ENCODE results near the gene PYCARD.
A peak's percentile ranks its signal among the peaks of the same experiment; 100 is the strongest.
"Not testable (repeated sequence)": the region's sequence is repeated elsewhere in the genome, so short reads cannot be mapped to it uniquely, and the experiment has no call there.

The PYCARD gene

GRCh38 chr16:31181102-31181830 is 21.3 kb downstream of the PYCARD start:
- no peak for TF ChIP-seq CTCF (IDR thresholded peaks at IDR 0.05; ENCODE audit: borderline replicate concordance, control extremely low read depth, extremely low read depth, insufficient read depth, missing control alignments)
- in situ Hi-C loops (cut with MboI; ENCODE audit: low sequenced_read_pairs, unreplicated experiment): loop anchor here (25.0 kb wide), 1 partner anchor 181 kb away; the partner anchor contains the start of gene ITGAX
- DNase-seq (ENCODE audit: low spot score): no peak

GRCh38 chr16:31179747-31180459 is 22.7 kb downstream of the PYCARD start, which contains the start of gene FUS:
Gene FUS (plus strand): TSS chr16:31180139. CDS start chr16:31180215, 76 bp downstream.
- TF ChIP-seq CTCF (IDR thresholded peaks at IDR 0.05; ENCODE audit: borderline replicate concordance, control extremely low read depth, extremely low read depth, insufficient read depth, missing control alignments): no peak
- DNase-seq (ENCODE audit: low spot score): peak; percentile 96
- in situ Hi-C loops (cut with MboI; ENCODE audit: low sequenced_read_pairs, unreplicated experiment): loop anchor here (25.0 kb wide), 1 partner anchor 182 kb away; the partner anchor contains the start of gene ITGAX

GRCh38 chr16:31179219-31179746 is 23.3 kb downstream of the PYCARD start:
- in situ Hi-C loops (cut with MboI; ENCODE audit: low sequenced_read_pairs, unreplicated experiment): loop anchor here (25.0 kb wide), 1 partner anchor 183 kb away; the partner anchor contains the start of gene ITGAX
- TF ChIP-seq CTCF (IDR thresholded peaks at IDR 0.05; ENCODE audit: borderline replicate concordance, control extremely low read depth, extremely low read depth, insufficient read depth, missing control alignments): no peak
- no peak for DNase-seq (ENCODE audit: low spot score)

- in situ Hi-C loops (cut with MboI; ENCODE audit: low sequenced_read_pairs, unreplicated experiment): loop anchor here (25.0 kb wide), 1 partner anchor 185 kb away; the partner anchor contains the start of gene ITGAX
- TF ChIP-seq CTCF (IDR thresholded peaks at IDR 0.05; ENCODE audit: borderline replicate concordance, control extremely low read depth, extremely low read depth, insufficient read depth, missing control alignments): no peak
- DNase-seq (ENCODE audit: low spot score): no peak
These were observed 25.4 kb downstream of the PYCARD start for GRCh38 chr16:31177136-31177535.

GRCh38 chr16:31170048-31170447 is 32.5 kb downstream of the PYCARD start:
- in situ Hi-C loops (cut with MboI; ENCODE audit: low sequenced_read_pairs, unreplicated experiment); DNase-seq (ENCODE audit: low spot score): not testable (repeated sequence)

GRCh38 chr16:31168848-31169247 is 33.7 kb downstream of the PYCARD start:
- TF ChIP-seq CTCF (IDR thresholded peaks at IDR 0.05; ENCODE audit: borderline replicate concordance, control extremely low read depth, extremely low read depth, insufficient read depth, missing control alignments): no peak

More at GRCh38 chr16:31168848-31169247, 33.7 kb downstream of the PYCARD start:
- in situ Hi-C loops (cut with MboI; ENCODE audit: low sequenced_read_pairs, unreplicated experiment): no loop called here
- no peak for DNase-seq (ENCODE audit: low spot score)
